Activated CD4-positive, alpha-beta T cell treated with anti-CD3 and anti-CD28 coated beads, Interleukin-2, amount 50 U/mL, for 24 hours (primary cell): ENCODE measurements around the gene SGSH.
A peak's percentile ranks its signal among the peaks of the same experiment; 100 is the strongest.
"Not testable (repeated sequence)": the region's sequence is repeated elsewhere in the genome, so short reads cannot be mapped to it uniquely, and the experiment has no call there.

Experiments used
- DNase-seq, 2 donors: peaks; one replicate each; pipeline ENCODE4 v3.0.0-alpha.2; 2020; ENCODE audit warnings: low read depth in 1 of 2, low spot score in 1 of 2

The SGSH gene

DNA sequence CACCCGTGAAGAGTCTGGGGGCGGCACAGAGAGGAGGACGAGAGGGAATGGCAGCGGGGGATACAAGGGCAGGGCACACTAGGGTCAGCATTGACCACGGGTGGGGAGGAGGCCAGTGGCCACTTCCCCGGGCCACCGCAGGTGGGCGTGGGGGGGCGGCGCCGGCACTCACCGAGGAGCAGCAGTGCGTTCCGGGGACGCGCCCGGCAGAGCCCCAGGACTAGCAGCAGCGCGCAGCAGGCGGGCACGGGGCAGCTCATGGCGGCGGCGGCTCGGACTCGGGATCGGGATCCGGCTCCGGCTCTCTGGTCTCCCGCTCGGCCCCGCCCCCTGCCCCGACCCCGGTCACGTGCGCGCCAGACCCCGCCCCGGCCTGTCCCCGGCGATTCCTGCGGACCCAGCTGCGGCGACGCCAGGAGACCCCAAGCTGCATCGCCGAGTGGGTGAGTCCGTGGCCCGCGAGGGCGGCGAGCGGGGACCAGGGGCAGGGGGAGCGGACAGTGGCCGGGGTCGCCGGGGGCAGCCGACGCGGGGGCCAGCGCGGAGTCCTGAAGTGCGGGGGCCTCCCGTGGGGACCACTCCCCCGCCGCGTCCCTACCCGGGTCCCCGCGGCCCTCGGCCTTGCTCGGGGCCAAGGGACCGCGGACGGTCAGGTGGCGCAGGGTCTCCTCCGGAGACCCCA lies at the start of gene SGSH, which contains the start of gene SLC26A11:
TSS of gene SGSH (minus strand) at position 280 of the 682 bp plus-strand sequence. CDS start at position 260, 20 bp downstream.
TSS of gene SLC26A11 (plus strand) at position 374 of the 682 bp plus-strand sequence. CDS start 1,134 bp downstream, outside the sequence.
- DNase-seq: peak; percentile 28 to 39

DNA sequence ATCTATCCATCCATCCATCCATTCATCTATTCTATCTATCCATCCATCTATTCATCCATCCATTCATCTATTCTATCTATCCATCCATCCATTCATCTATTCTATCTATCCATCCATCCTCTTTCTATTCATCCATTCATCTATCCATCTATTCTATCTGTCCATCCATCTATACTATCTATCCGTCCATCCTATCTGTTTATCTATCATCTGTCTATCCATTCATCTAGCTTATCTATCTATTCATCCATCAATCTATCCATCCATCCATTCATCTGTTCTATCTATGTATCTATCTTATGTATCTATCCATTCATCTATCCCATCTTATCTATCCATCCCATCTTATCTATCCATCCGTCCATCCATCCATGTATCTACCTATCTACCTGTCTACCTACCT lies 49.3 kb upstream of the SGSH start:
- no peak for DNase-seq

DNA sequence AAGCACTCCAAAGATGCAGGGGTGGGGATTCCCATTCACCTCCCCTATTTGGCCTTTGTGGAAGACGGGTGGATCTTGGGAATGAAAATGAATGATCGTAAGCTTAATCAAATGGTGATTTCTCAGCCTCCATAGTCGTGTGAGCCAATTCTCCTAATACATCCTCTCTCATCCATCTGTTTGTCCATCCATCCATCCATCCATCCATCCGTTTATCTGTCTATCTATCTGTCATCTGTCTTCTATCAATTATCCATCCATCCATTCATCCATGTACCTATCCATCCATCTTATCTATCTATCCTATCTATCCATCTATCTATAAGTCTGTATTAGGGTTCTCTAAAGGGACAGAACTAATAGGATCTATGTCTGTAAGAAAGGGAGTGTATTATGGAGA lies 48.3 kb upstream of the SGSH start:
- no peak for DNase-seq

DNA sequence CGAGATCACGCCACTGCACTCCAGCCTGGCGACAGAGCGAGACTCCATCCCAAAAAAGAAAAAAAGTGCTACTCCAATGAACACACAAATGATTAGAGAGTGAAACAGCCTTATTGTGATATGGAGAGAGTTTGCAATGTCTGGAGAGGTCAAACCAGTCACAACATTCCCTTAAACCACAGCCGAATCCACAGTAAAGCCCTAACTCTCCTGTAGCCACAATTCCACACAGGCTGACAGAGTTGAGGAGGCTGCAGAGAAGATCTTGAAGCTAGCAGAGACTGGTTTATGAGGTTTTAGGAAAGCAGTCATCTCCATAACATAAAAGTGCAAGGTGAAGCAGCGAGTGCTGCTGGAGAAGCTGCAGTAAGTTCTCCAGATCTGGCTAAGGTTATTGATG lies 47.3 kb upstream of the SGSH start:
- DNase-seq: no peak

DNA sequence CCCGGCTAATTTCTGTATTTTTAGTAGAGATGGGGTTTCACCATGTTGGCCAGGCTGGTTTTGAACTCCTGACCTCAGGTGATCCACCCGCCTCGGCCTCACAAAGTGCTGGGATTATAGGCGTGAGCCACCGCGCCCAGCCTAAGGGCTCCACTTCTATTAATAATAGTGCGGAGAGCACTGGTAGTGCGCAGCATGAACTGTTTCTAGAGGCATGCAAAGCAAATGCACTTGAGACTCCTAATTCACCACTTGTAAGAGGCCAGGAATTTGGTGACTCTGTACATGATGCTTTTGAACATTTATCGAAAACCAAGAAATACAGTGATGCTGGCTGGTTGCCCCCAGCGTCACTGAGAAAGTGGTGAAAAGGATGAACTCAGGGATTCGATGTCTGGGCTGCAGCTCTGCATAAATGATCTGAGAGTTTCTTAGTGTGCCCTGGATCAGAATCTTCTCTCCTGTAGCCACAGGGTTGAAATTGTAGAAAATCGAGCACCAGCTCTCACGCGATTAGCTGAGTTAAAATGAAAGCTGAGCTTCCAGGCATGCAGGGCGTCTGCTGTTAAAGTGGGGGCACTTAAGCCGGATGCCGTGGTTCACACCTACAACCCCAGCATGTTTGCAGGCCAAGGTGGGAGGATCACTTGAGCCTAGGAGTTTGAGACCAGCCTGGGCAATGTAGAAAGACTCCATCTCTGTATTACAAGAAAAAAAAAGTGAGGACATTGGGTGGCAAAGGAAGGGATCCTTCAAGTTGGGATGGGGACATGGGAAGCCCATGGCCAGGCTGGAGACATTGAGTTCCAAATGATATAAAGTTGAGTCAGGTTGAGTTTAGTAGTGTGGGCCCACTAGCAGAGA lies 45.3 kb upstream of the SGSH start:
- peak in 1 of 2 donors; percentile 70 for DNase-seq

DNA sequence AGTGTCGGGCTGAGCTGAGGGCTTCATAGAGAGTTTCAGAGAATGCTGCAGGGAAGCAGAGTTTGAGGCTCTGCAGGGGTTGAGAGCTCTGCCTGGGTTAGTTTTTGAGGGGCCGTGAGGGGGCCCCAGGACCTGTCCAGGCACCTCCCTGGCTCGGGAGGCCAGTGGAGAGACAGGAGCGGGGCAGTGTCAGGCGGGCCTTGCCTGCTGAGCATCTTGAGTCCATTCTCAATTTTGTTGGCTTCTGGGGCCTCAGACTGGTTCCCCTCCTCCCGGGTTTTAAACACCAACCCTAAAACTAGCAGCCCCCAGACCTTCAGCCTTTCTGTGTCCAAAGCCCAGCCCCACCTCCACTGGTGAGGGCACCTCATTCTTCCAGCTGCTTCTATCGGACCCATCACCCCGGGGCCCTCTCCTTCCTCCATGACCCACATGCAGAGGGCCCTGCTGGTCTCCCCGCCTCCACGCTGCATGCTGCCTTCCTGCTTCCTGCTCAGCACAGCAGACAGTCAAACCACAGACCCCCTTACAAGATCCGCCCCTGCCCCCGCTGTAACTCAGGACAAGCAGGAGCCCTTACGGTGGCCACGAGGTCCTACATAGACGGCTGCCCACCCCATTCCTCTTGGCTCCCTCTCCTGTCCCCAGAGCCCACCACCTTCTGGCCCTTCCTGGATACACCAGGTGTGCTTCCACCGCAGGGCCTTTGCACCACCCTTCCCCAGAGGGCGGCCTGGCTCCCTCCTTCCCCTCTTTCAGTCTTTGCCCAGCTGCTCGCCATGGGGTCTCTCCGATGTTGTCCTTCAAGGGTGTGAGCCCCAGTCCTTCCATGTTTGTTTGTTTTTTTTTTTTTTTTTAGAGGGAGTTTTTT lies 44.3 kb upstream of the SGSH start:
- DNase-seq: peak in 1 of 2 donors; percentile 34

DNA sequence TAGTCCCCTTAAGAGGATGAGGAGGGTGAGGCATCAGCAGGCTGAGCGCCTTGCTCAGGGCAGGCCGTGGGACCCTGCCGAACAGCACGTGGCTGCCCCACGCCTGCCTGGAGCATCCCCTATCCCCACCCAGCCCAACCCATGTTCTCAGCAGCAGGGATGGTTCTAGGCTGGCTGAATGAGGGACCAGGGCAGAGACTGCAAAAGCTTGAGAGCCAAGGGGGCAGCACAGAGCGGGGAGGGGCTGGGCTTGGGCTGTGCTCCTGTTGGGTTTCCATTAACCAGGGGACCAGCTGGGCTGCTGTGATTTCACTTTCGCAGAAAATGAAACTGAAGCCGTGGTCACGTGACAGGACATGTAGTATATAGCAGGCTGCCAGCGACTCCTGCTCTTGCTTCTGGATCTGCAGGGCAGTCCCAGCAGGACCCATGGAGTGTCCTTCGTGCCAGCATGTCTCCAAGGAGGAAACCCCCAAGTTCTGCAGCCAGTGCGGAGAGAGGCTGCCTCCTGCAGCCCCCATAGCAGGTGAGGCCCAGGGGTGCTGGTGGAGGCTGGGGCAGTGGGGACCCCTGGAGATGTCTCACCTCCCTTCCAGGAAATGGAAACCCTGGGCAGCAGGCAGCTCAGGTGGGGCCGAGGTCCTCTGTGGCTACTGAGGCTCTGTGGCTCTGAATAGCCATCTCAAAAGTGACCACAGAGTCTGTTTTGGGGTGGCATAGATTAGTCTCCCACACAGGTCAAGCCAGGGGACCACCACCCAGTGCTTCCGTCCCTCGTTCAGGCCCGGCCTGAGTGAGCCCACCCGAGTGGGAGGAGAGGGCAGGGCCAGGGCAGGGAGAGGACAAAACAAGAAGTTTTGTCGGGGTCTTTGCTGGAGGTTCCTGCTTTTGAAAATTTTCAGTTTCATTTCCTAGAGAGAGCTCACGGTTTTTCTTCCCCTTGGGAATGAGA lies 43.4 kb upstream of the SGSH start:
- peak; percentile 71 to 89 for DNase-seq

DNA sequence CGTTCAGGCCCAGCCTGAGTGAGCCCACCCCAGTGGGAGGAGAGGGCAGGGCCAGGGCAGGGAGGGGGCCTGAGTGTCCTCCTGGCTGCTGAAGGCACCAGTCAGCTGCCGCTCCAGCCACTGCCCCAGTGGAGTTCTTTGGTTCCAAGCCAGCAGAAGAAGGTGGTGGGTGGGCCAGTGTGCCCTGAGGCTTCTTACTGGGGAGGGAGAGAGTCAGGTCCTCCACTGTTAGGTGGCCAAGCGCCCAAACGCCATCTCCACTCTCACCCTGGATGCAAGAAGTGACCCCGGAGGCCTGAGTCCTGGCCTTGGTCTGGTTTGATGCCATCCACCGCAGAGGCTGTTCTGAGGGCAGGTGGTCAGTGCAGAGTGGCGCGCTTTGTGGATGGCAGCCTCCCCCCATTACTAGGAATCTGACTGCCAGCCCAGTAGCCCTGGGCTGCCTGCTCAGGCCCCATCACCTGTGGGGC lies 42.7 kb upstream of the SGSH start:
- DNase-seq: no peak

DNA sequence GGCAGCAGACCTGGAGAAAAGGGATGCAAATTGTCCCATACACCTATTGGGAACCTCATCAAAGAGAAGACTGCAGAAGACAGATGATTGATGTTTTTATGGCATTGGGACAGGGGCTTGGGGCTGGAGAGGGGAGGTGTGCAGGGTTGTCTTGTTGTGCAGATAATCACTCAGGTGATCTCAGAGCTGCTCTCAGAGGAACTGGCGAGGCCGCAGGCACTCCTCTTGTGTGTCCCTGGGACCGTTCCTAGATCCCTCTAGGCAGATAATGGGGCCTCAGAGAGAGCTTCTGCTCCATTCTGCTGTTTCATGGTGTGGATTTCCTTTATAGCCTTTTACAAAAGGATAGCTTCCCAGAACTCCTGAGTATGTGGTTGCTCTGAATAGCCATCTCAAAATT lies 42.2 kb upstream of the SGSH start:
- DNase-seq: no peak

DNA sequence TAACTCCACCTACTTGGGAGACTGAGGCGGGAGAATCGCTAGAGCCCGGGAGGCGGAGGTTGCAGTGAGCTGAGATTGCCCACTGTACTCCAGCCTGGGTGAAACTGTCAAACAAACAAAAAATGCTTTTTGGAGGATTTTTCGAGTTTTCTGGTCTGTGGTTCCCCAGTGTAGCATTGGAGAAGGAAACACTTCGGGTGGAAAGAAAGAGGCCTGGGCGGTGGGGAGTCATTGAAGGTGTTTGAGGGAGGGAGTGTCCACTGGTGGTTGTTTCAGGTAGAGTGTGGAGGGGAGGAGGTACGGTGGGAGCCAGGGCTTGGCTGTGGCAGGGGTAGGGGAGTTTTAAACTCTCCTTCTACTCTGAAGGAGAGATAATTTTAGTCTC lies 41.8 kb upstream of the SGSH start:
- DNase-seq: no peak

DNA sequence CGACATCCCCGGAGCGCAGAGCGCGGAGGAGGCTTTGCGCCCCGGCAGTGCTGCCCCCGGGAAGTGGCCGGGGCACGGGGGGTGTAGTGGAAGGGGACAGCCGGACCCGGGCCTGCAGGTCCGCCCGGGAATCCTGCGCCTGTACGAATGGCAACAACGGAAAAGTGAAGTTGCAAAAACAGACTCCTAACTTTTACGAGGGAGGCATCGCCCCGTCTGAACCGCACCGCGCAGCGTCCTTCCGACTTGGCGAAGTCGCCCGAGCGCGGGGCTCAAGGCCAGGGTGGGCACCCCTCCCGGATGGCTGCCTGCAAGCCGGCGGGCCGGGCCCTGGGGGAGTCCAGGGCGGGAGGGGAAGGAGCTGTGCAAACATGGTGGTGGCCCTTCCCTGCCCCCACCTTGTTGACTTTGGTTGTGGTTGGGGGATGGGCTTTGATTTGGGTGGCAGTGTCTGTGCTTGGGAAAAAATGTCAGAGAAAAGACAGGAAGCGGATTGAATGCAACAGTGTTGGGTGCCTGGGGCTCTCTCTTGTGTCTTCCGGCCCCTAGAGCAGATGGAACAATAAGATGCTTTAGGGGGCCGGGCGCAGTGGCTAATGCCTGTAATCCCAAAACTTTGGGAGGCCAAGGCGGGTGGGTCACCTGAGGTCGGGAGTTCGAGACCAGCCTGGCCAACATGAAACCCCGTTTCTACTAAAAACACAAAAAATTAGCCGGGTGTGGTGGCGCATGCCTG lies 41.2 kb upstream of the SGSH start:
- DNase-seq: peak in 1 of 2 donors; percentile 39

DNA sequence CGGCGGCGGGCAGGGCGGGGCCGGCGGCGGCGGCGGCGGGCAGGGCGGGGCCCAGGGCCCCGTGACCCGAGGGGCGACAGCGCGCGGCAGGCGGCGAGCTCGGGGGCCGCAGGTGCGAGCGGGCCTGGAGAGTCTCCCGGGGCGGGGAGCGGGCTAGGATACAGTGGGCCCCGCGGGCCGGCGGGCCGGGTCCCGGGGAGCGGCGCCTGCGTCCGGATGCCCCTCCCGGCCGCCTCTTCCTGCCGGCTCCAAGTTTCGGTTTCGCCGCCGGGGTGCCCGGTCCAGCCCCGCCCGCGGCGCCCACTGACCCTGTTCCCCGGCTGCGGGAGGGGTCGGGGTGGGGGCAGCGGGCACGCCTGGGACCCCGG lies 40.6 kb upstream of the SGSH start, which contains the start of gene RNF213:
TSS of gene RNF213 (plus strand) at position 62 of the 368 bp plus-strand sequence. CDS start 2,830 bp downstream, outside the sequence.
- DNase-seq: no peak

DNA sequence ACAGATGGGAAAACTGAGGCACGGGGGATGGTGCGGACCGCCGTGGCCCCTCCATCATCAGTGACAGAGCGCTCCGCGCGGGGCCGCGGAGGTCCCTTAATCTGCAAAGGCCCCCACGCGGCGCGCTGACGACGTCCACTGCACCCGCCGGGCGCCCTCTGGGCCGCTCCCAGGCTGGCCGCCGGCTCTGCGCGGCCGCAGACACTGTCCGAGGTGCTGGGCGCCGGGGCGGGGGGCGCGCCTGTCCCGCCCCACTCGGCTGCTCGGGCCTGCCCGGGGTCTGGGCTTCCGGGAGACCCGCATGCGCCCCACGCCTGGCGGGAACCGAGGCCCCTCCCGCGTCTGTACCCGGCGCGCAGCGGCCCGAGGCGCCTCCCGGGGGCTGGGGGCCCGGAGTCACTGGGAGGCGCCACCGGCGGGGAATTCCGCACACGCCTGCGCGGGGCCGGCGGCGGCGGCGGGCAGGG lies 40.0 kb upstream of the SGSH start:
- peak in 1 of 2 donors; percentile 66 for DNase-seq

DNA sequence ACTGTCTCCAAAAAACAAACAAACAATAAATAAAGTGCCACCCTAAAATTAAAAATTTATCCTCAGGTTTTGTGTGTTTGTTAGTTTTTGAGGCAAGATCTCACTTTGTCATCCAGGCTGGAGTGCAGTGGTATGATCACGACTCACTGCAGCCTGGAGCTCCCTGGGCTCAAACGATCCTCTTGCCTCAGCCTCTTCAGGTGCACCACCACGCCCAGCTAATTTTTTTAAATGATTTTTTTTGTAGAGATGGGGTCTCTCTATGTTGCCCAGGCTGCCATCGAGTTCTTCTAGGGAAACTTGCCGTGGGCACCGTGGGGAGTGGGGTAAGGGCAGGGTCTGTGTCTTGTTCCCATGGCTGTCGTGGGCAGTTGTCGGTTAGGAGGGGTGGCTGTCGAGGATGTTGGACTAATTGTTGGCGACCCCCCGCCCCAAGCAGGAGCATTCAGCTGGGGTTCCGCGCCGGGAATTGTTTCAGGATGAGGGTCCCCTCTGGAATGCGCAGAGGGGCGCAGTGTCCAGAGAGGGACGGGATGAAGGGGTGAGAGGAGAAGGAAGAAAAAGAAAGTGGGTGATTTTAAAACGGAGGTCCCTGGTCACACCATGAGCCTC lies 39.4 kb upstream of the SGSH start:
- no peak for DNase-seq

DNA sequence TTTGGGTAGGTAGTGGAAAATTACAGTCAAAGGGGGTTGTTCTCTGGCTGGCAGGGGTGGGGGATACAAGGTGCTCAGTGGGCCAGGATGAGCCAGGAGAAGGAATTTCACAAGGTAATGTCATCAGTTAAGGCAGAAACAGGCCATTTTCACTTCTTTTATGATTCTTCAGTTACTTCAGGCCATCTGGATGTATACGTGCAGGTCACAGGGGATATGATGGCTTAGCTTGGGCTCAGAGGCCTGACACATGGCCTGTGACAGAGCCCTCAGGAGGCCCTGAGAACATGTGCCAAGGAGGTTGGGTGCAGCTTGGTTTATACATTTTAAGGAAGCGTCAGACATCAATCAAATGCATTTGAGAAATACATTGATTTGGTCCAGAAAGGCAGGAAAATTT lies 38.2 kb upstream of the SGSH start:
- not testable (repeated sequence) for DNase-seq

DNA sequence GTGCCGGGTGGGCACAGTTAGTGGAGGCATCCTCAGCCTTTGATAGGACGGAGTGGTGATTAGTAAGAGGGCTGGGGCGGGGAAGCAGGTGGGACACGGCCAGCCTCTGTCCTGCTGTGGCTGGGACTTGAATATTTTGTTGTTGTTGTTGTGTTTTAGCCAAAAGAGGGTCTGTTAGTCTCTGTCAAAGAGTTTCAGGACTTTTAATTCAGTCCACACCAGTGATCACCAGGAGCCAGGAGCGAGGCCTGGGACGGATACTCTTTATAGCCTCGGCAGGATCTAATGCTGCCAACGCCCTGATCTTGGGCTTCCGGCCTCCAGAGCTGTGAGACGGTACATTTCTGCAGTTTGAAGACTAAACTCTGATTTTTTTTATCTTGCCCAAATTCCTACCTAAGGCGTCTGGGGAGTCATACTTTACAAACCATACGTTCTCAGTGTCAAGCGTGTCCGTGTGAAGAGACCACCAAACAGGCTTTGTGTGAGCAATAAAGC lies 37.6 kb upstream of the SGSH start:
- no peak for DNase-seq

DNA sequence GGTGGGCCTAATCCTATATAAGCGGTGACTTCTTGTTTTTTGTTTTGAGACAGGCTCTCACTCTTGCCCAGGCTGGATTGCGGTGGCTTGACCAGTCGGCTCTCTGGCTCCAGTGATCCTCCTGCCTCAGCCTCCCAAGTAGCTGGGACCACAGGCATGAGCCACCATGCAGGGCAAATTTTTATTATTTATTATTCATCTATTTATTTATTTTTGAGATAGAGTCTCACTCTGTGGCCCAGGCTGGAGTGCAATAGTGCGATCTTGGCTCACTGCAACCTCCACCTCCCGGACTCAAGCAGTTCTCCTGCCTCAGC lies 35.9 kb upstream of the SGSH start:
- DNase-seq: no peak

DNA sequence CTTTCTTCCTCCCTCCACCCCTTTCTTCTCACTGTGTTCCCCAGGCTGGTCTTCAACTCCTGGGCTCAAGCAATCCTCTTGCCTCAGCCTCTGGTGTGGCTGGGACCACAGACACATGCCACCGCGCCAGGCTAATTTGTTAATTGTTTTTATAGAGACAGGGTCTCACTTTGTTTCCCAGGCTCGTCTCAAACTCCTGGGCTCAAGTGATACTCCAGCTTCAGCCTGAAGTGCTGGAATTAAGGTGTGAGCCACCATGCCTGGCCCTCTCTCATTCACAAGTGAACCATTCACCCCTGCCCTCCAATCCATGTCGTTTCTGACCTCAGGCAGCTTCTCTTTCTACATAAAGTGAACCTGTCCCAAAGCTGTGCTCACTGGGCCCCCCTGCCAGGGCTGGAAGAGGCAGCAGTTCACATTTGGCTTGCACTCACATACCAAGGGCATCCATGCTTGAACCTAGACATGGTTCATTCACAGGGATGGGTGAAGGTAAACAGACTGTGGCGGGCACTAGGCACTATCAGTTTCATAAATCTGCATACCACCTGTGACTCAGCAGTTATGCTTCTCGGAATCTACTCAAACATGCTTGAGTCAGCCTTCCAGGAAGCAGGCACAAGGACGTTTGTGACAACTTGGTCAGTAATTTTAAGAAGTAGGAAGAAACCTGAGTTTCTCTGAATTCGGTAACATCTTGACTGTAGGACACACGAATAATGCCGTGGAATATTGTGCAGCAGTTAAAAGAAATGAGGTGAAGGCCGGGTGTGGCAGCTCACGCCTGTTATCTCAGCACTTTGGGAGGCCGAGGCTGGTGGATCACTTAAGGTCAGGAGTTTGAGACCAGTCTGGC lies 34.5 kb upstream of the SGSH start:
- peak in 1 of 2 donors; percentile 75 for DNase-seq
